Tibial nerve (tissue), 4 donors: Measurements from ENCODE around the gene TMEM129. TPM values are rescaled to one million over a fixed set of nuclear protein-coding genes. Genes with fewer than 3 reads are reported as not detected.

ENCODE experiments used
- DNase-seq, 2 donors: peaks; one replicate each; pipeline ENCODE4 v3.0.0-alpha.2; 2019; ENCODE audit warnings: low spot score in 2 of 2
- H3K27ac ChIP-seq, 4 donors: fragments of 200-600 bp; sonication (generic) in 3 of 4; one replicate each; pipeline ENCODE4 v1.5.1; 2017 to 2019; ENCODE audit warnings: mild to moderate bottlenecking in 1 of 4
- H3K27me3 ChIP-seq, 2 donors: fragments of 200-600 bp; sonication (generic) in 1 of 2; one replicate each; pipeline versions ENCODE4 v1.5.1 to v1.6.0; 2017 to 2019
- H3K36me3 ChIP-seq, 3 donors: fragments of 200-600 bp; sonication (generic); one replicate each; pipeline ENCODE4 v1.5.1; 2018 to 2019
- H3K4me1 ChIP-seq, 4 donors: fragments of 200-600 bp; sonication (generic) in 3 of 4; one replicate each; pipeline ENCODE4 v1.5.1; 2017 to 2019
- H3K4me3 ChIP-seq, 4 donors: fragments of 200-600 bp; sonication (generic) in 3 of 4; one replicate each; pipeline ENCODE4 v1.5.1; 2017 to 2019; ENCODE audit warnings: mild to moderate bottlenecking in 1 of 4, moderate library complexity in 1 of 4
- H3K9me3 ChIP-seq, 4 donors: fragments of 200-600 bp; sonication (generic) in 3 of 4; one replicate each; pipeline ENCODE4 v1.5.1; 2017 to 2019
- CTCF ChIP-seq, 5 experiments: fragments of 200-600 bp in 3 of 5; fragments of 450-650 bp in 2 of 5; sonication (generic) in 3 of 5; IDR thresholded peaks; one replicate each; pipeline ENCODE4 v1.5.1; 2016 to 2019; ENCODE audit warnings: antibody characterized with exemption in 5 of 5, mild to moderate bottlenecking in 3 of 5, moderate library complexity in 2 of 5
- EP300 ChIP-seq, 2 donors: sonication (generic); formaldehyde crosslinking; IDR thresholded peaks; one replicate each; pipeline ENCODE4 v1.6.1; 2017; ENCODE audit warnings: antibody characterized with exemption in 2 of 2, mild to moderate bottlenecking in 1 of 2
- POLR2A ChIP-seq, 2 donors: fragments of 450-650 bp; IDR thresholded peaks; one replicate each; pipeline ENCODE4 v1.6.1; 2017; ENCODE audit warnings: antibody characterized with exemption in 2 of 2, mild to moderate bottlenecking in 2 of 2, moderate library complexity in 2 of 2
- WGBS, 2 donors: methylation state at CpG; one replicate each; pipeline ENCODE4 v1.1.5; 2018; 5-methylcytosine and 5-hydroxymethylcytosine counted together
- total RNA-seq, 4 donors: library from RNA; depleted of rRNA; stranded (reverse); fragments of >200 nt; gene quantifications; one replicate each; pipeline ENCODE4 v1.1.0, GENCODE V29; 2016

Gene TMEM129
- total RNA-seq, 4 donors from 2014 or later, result 60.1 to 88.5 (median 82.2) TPM

GRCh38 chr4:1736812-1737211 is 15.7 kb upstream of the TMEM129 start:
- Histone ChIP-seq H3K4me3 (no peak overlapping the region), H3K27ac (no peak overlapping the region), H3K4me1 (no peaks in the 10 kb centered on the region), H3K9me3 (peaks cover 0 to 11% (median 0%) of the 10 kb centered on the region in 4 donors), H3K27me3 (no peaks in the 10 kb centered on the region), H3K36me3 (peaks cover 0 to 73% (median 9%) of the 10 kb centered on the region in 3 donors)
- WGBS, 2 donors, result 91 to 96% methylated on average over 13 of the region's 13 CpGs
- no peak for DNase-seq
- TF ChIP-seq POLR2A (IDR thresholded peaks at IDR 0.05), result no peak
- TF ChIP-seq EP300 (IDR thresholded peaks at IDR 0.05), result no peak
- no peak for TF ChIP-seq CTCF (IDR thresholded peaks at IDR 0.05)

GRCh38 chr4:1735215-1735614 is 14.1 kb upstream of the TMEM129 start:
- WGBS, 2 donors, result 89 to 92% methylated on average over 3 to 20 of the region's 20 CpGs
- Histone ChIP-seq H3K4me1 (no peaks in the 10 kb centered on the region), H3K27ac (no peak overlapping the region), H3K9me3 (peaks cover 0 to 11% (median 0%) of the 10 kb centered on the region in 4 donors), H3K36me3 (peaks cover 0 to 70% (median 9%) of the 10 kb centered on the region in 3 donors), H3K27me3 (no peaks in the 10 kb centered on the region), H3K4me3 (no peak overlapping the region)
- DNase-seq, result no peak
- TF ChIP-seq POLR2A (IDR thresholded peaks at IDR 0.05) (no peak), CTCF (IDR thresholded peaks at IDR 0.05) (no peak), EP300 (IDR thresholded peaks at IDR 0.05) (no peak)

DNA sequence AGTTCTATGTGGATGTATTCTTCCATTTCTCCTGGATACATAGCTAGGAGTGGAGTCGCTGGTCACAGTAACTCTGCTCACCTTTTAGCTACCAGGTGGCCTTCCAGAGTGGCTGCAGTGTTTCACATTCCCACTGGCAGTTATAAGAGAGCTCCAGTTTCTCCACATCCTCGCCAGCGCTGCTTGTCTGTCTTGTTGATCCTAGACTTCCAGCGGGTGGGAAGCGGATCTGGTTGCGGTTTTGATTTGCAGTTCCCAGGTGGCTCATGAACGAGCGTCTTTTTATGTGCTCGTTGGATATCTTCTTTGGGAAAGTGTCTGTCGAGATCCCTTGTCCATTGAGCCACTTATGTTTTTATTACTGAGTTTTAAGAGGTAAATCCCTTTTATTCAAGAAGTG is 11.8 kb upstream of the TMEM129 start:
- WGBS, 2 donors, result 85 to 96% methylated on average over 10 of the region's 10 CpGs
- DNase-seq, result no peak
- Histone ChIP-seq H3K27me3 (no peaks in the 10 kb centered on the region), H3K4me3 (no peak overlapping the region), H3K36me3 (peaks cover 0 to 56% (median 9%) of the 10 kb centered on the region in 3 donors), H3K4me1 (peaks cover 0 to 11% (median 2%) of the 10 kb centered on the region in 4 donors), H3K27ac (no peak overlapping the region), H3K9me3 (peaks cover 0 to 3% (median 0%) of the 10 kb centered on the region in 4 donors)
- no peak for TF ChIP-seq EP300 (IDR thresholded peaks at IDR 0.05)
- no peak for TF ChIP-seq CTCF (IDR thresholded peaks at IDR 0.05)
- no peak for TF ChIP-seq POLR2A (IDR thresholded peaks at IDR 0.05)

GRCh38 chr4:1731180-1731579 is 10.1 kb upstream of the TMEM129 start:
- no peak for DNase-seq

More at GRCh38 chr4:1731180-1731579, 10.1 kb upstream of the TMEM129 start:
- no peak overlapping the region for H3K27ac ChIP-seq
- 88 to 96% methylated on average over 9 to 10 of the region's 10 CpGs for WGBS, 2 donors
- peaks cover 0 to 28% (median 5%) of the 10 kb centered on the region in 4 donors for H3K4me1 ChIP-seq
- H3K27me3 ChIP-seq, result no peaks in the 10 kb centered on the region
- H3K9me3 ChIP-seq, result no peaks in the 10 kb centered on the region
- peaks cover 0 to 46% (median 0%) of the 10 kb centered on the region in 3 donors for H3K36me3 ChIP-seq
- no peak overlapping the region for H3K4me3 ChIP-seq
- no peak for TF ChIP-seq POLR2A (IDR thresholded peaks at IDR 0.05)
- no peak for TF ChIP-seq CTCF (IDR thresholded peaks at IDR 0.05)
- no peak for TF ChIP-seq EP300 (IDR thresholded peaks at IDR 0.05)
